WI38 (cell line): ENCODE results near the gene GTF2H4.
"Not testable (repeated sequence)": the region's sequence is repeated elsewhere in the genome, so short reads cannot be mapped to it uniquely, and the experiment has no call there.

Source experiments
- H3K4me3 ChIP-seq: 2 replicates; pipeline ENCODE4 v1.5.1; 2011; ENCODE audit warnings: low read depth, mild to moderate bottlenecking, control low read depth, low read length
- CTCF ChIP-seq: IDR thresholded peaks from 2 replicates; pipeline ENCODE4 v1.5.1; 2012; ENCODE audit warnings: low read depth, mild to moderate bottlenecking, control low read depth, low read length

The GTF2H4 gene

GRCh38 chr6:30901436-30901835 lies 6.6 kb upstream of the GTF2H4 start:
- TF ChIP-seq CTCF = no peak

DNA sequence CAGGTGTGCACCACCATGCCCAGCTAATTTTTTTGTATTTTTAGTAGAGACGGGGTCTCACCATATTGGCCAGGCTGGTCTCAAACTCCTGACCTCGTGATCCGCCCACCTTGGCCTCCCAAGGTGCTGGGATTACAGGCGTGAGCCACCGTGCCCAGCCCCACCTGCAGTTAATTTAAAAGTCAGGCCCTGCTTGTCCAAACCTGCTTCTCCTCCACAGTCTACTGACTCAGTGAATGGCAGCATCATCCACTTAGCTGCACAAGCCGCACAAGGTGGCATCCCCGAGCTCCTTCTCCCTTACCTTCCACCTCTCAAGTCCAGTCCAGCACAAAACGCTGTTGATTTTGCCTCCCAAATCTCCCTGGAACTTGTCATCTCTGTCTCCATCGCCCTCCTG lies 5.8 kb upstream of the GTF2H4 start:
- H3K4me3 ChIP-seq = not testable (repeated sequence)

More at GRCh38 chr6:30901436-30901835, 6.6 kb upstream of the GTF2H4 start:
- H3K4me3 ChIP-seq = no peak overlapping the region

DNA sequence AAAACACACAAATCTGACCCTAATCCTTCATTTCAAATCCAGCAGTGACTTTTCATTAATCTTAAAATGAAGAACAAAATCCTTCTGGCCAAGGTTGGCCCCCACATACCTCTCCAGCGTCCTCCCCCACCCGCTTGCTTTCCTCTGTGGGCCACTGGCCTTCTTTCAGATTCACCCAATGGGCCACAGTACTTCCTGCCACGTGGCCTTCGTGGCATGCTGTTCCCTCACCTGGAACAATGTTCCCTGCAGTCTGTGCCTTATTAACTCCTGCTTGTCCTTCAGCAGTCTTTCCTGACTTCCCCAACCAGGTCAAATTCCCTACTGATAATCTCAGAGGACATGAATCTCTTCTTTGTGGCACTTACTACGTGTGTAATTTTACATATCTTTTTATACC lies 5.3 kb upstream of the GTF2H4 start:
- H3K4me3 ChIP-seq = no peak overlapping the region
- TF ChIP-seq CTCF = no peak

GRCh38 chr6:30903236-30903635 lies 4.8 kb upstream of the GTF2H4 start:
- TF ChIP-seq CTCF = no peak
- H3K4me3 ChIP-seq = no peak overlapping the region

GRCh38 chr6:30907290-30907757 lies 683 bp upstream of the GTF2H4 start:
- H3K4me3 ChIP-seq = peak overlapping the region; percentile 97

GRCh38 chr6:30908700-30909099 lies 693 bp downstream of the GTF2H4 start:
- peak overlapping the region; percentile 97 for H3K4me3 ChIP-seq
- TF ChIP-seq CTCF = no peak

DNA sequence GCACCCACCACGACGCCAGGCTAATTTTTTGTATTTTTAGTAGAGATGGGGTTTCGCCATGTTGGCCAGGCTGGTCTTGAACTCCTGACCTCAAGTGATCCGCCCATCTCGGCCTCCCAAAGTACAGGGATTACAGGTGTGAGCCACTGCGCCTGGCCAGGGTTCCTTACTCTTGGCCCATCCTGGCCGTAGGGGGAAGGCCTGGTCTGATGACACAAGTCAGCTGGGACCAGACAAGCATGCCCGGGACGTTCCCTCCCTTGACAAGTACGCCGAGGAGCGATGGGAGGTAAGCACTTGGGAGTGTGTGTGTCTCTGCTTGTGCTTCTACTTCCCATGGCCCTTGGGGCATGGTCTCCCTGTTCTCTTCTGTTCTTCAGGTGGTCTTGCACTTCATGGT lies 2.5 kb downstream of the GTF2H4 start:
- not testable (repeated sequence) for H3K4me3 ChIP-seq

GRCh38 chr6:30912746-30913520 lies 4.9 kb downstream of the GTF2H4 start:
- no peak for TF ChIP-seq CTCF
- no peak overlapping the region for H3K4me3 ChIP-seq

DNA sequence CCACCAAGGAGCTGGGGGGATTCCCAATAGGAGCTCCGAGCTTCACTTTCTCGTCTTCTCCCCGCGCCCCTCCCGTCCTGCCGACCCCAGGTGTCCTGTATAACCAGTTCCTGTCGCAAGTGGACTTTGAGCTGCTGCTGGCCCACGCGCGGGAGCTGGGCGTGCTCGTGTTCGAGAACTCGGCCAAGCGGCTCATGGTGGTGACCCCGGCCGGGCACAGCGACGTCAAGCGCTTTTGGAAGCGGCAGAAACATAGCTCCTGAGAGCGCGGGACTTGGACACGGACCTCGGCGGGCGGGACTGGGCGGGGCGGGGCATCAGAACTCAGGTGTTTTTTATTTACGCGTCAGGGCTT lies 5.7 kb downstream of the GTF2H4 start:
- TF ChIP-seq CTCF = no peak

More for the DNA sequence above, 5.7 kb downstream of the GTF2H4 start:
- peak overlapping the region; percentile 52 for H3K4me3 ChIP-seq
